GM21576 (cell line): Measurements from ENCODE around the gene DACT3.

Experiments
- ATAC-seq: cut with Tn5 transposase; IDR thresholded peaks from one replicate; pipeline ENCODE4 v1.9.1; 2021; ENCODE audit warnings: mild to moderate bottlenecking, moderate library complexity; ENCODE audit not compliant: unreplicated experiment

The DACT3 gene

DNA sequence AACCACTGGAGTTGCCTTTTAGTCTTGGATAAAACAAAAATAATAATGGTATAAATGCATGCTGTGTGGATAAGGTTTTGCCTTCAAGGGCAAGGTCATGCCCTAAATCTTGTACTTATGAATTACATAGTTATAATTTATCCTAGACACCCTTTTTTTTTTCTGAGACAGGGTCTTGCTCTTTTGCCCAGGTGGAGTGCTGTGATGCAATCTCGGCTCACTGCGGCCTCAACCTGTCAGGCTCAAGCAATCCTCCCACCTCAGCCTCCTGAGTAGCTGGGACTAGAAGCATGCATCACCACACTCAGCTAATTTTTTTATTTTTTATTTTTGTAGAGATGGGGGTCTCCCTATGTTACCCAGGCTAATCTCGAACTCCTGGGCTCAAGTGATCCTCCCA lies 7.7 kb upstream of the DACT3 start:
- no peak for ATAC-seq

DNA sequence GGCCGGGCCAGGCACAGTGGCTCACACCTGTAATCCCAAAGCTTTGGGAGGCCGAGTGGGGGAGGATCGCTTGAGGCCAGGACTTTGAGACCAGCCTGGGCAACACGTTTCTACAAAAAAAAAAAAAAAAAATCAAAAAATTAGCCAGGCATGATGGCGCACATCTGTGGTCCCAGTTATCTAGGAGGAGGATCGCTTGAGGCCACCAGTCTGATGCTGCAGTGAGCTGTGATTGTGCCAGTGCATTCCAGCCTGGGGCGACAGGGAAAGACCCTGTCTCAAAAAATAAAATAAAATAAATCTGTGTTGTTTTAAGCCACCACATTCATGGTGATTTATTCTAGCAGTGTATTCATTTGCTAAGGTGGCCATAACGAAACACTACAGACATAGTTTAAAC lies 4.1 kb upstream of the DACT3 start:
- no peak for ATAC-seq

DNA sequence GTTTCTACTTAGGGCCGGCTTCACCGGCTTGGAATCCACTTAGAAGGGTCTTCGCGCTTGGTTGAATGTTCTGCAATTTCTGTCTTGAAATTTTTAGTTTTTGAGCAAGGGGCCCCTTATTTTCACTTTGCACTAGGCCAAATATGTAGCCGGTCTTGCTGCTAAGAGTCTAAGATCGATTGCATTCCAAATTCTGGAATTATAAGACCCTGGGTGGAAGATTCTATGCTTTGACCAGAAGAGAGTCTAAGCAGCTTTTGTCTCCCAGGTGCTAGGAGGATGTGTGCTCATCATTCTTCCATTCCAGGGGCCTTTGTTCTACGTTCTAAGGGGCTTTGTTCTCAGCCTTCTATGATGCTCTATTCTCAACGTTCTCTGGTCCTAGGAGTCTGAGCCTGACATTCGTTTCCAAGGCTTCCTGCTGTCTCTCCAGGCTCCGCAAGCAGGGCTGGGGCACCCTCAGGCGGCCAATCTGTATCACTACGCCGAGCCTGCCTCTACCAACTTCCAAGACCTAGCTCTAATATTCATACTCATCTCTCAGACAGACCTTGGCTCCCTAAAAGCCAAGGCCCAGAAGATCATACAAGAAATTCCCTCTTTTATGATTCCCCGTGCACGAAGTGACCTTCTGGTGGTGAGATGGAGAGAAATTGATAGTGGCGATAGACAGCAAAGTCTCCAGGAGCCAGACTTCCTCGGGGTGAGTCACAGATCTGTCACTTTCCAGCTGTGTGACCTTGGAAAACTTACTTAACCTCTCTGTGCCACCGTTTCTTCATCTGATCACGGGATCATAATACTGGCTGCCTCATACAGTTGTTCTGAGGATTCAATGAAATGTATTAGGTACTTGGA lies 982 bp upstream of the DACT3 start:
- ATAC-seq, result no peak

DNA sequence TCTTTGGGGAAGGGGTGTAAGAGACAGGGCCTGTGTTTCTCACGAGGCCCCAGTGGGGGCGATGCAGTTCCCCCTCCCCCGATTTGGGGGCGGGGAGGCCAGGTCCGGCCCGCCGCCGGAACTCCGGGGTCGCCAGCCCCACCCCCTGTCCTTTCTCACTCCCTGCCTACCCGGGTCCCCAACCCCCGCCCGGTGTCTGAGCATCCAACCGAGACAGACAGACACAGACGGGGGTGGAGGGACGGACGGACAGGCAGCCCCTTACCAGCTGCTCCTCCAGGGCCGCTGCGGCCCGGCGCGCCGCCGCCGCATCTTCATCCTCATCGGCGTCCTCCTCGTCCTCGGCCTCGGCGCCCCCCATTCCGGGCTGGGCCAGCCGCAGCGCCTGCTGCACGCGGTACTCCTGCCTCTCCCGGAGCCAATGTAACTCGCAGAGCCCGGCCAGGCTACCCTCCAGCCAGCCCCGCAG lies 397 bp downstream of the DACT3 start:
- ATAC-seq, result no peak

DNA sequence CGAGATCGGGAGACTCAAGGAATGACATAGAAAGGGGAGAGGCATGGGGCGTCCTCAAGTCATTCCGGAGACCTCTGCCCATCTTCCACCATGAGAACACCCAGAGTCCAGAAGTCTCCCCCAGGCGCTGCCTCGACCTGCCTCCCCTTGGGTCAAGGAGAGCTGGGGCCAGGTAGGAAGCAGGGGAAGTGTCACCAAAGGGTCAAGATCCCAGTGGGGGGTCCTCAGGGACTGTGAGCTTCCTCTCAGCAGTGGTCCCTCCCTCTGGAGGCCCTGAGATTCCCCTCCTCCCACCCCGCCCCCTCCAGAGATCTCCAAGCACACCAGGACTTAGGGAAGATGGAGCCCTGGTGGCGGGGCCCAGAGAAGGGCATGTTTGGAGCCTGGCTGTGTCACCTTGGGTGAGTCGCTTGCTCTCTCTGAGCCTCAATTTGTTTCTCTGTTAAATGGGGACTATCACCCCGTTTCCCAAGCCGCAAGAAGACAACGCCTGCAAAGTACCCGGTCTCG lies 919 bp downstream of the DACT3 start:
- ATAC-seq, result no peak

DNA sequence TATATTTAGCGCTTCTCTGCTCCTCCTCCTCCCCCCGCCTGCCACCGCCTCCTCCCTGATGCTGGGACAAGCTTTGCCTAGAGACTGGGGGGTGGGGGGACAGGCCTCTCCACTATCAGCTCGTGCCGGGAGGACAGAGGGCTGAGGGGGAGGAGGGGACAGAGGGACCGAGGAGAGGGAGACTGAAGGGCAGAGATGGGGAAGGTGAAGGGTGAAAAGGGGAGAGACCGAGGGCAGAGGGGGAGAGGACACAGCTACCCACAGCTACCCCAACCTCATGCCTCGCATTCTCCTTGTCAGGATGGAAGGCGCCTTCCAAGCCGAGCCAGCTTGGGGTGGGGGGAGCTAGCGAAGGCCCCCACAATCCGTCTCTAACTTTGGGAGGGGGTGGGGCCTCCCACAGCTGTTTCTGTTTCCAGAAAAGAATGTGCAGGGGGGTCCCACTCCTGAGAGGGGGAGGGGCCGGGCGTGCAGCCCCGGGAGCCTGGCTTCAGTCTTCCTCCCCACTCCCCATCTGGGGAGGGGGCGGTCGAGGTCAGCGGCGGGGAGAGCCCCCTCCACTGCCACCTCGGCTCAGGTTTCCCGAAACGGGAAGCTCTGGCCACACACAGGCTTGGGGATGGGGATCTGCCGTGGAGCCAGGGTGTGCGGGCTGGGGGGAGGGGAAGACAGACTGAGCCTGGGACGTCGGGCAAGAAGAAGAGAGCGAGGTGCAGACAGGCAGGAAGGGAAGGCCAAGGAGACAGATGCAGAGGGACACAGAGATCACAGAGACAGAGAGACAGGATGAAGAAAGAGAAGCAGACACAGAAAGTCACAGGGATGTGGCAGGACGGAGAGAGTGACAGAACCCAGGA lies 1.6 kb downstream of the DACT3 start:
- no peak for ATAC-seq

DNA sequence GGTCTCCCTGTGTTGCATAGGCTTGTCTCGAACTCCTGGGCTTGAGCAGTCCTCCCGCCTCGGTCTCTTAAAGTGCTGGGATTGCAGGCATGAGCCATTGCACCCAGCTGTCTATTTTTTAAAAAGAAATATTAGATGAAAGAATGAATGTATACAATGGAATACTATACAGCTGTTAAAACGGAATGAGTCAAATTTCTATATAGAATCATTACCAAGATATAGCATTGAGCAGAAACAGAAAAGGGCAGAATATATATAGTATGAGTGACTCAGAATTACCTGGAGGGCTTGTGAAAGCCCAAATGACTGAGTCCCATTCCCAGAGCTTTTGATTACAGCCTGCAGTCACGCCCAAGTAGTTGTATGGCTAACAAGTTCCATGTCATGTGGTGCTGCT lies 4.4 kb downstream of the DACT3 start:
- ATAC-seq, result no peak

DNA sequence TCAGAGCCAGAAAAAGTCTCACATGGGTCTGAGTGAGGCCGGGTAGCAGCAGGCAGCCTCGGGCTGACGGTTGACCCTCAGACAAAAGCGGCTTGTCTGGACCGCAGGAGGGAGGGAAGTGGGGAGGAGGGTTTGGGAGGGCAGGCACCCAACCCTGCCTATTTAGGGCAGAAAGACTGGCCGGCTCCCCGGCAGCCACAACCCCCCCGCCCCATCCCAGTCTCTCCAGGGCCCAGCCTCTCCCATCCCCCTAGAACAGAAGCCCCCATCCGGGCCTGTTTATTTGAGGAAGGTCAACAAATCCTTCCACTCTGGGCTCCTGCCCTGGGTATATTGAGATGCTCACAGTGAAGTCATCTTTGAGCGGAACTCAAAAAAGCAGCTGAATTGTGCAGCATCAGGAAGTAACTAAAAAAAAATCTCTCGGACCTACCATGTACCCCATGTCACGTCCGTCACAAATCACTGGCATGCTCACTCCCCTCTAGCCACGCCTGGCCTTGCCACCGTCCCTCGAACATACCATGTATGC lies 6.3 kb downstream of the DACT3 start:
- ATAC-seq, result no peak

DNA sequence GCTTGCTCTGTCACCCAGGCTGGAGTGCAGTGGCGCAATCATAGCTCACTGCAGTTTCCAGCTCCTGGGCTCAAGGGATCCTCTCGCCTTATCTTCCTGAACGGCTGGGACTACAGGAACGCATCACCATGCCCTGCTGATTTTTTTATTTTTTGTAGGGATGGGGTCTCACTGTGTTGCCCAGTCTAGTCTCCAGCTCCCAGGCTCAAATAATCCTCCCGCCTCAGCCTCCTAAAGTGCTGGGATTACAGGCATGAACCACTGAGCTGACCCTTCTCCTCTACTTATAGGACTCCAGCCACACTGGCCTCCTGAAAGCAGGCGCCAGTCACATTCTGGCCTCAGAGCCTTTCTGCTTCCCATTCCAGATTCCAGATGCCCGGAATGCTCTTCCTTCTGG lies 10.5 kb downstream of the DACT3 start:
- no peak for ATAC-seq

DNA sequence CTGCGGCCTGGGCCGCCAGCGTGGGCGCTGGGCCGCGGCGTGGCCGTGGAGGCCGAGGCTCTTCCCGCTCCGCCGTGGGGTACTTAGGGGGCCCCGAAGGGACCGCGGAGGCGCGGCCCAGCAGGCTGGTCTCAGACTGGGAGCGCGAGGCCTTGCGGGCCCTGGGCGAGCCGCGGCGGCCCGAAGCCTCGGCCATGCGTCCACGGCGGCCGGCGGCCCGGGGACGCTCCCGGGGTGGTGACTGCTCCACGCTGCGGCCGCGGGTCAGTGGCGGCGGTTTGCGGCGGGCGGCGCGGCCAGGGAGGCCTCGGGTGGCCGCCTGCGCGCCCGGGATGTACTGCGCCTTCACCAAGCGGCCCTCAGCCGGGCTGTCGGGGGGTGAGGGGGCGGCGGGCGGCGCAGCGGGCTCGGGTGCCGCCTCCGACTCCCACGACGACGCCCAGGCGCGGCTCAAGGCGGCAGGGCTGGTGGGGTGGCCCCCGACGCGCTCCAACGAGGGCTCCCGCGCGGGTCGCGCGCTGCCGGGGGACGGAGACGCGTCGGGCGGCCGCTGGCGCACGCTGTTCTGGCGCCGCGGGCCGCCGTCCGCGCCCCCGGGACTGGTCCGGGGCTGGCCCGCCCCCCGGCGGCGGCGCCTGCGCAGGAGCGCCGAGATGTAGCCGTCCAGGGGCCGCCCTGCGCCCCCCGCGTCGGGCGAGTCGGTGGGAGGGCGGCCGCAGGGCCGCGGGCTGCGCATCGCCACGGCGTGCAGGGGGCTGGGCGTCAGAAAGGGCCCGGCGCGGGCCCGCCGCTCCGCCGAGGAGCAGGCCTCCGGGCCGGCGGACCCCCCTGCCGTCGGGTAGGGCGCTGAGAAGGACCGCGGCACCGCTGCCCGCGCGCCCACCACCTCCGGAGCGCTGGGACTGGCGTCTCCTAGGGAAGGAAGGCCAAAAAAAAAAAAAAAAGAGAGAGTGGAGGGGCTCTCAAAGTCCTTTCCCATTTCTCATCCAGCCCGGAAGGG lies 11.7 kb downstream of the DACT3 start:
- no peak for ATAC-seq

DNA sequence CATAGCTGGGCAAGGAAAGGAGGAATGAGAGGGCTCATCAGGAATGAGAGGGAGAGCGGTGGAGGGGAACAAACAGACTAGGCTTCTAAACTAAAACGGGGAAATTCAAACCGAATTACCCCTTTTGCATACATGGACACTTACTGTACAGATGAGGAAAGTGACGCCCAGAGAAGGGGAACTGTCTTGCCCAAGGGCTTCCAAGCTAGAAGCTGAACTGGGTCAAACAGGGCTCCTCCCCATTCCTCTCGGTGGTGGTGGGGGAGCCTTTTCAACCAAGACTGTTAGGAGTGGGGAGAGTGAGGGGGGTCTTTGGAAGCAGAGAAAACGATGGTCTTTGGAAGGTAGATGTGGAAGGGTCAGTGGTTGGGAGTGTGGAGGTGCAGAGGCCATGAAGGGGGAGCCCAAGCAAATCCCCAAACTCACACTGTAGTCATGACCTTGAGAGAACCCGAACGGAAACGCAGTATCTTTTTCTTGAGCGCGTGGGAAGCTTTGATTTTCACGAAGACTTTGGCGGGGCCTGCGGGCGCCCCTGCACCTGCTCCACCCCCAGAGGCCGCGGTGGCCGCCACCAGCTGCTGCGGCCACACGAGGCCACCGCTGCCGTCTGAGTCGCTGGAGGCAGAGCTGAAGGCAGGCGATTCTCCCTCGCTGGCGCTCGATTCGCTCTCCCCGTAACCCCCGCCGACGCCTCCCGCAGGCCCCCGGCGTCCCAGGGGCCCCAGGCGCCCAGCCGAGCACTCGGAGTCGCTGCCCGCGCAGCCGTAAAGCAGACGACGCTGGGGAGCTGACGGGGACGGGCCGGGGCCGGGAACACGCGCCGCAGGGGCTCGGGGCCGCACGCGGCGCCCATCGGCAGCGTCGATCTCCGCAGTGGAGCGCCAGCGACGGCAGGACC lies 12.7 kb downstream of the DACT3 start:
- no peak for ATAC-seq

DNA sequence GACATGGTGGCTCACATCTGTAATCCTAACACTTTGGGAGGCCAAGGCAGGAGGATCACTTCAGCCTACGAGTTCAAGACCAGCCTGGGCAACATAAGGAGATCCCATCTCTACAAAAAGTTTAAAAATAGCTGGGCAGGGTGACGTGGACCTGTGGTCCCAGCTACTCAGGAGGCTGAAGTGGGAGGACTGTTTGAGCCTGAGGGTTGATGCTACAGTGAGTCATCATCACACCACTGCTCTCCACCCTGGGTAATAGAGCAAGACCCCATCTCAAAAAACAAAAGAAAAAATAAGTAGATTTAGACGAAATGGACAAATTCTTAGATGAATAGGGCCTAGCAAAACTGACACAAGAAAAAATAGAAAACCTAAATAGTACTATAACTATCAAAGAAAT lies 14.6 kb downstream of the DACT3 start:
- ATAC-seq, result no peak

DNA sequence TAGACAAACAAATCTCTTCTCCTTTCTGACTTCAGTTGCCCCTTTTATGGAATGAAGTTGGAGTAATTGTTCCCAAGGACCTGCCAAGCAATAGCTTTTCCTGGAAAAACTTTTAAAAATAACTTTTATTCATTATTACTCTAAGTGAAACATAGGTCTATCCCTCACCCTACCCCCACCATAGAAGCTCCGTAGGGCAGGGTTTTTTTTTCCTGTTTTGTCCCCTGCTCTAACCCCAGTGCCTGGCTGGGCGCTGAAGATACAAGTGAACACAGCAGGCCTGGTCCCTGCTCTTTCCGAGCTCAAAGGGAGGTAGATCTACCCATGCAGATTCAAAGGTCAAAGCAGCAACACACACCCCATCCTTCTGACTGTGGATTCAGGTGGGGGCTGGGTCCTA lies 16.3 kb downstream of the DACT3 start:
- no peak for ATAC-seq

DNA sequence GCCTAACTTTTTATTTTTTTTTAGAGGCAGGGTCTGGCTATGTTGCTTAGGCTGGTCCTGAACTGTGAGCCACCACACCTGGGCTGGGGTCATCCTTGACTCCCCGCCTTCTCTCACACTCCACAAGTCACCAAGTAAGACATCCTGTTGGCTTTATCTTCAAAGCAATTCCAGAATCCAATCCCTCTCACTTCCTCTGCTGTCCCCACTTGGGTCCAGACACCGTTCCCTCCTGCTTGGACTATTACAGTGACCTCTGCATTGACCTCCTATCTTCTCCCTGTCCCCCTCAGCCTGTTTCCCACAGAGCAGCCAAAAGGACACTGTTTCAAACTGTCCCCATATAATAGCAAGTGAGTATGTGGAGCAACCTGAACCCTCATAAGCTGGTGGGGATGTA lies 20.3 kb downstream of the DACT3 start:
- no peak for ATAC-seq

DNA sequence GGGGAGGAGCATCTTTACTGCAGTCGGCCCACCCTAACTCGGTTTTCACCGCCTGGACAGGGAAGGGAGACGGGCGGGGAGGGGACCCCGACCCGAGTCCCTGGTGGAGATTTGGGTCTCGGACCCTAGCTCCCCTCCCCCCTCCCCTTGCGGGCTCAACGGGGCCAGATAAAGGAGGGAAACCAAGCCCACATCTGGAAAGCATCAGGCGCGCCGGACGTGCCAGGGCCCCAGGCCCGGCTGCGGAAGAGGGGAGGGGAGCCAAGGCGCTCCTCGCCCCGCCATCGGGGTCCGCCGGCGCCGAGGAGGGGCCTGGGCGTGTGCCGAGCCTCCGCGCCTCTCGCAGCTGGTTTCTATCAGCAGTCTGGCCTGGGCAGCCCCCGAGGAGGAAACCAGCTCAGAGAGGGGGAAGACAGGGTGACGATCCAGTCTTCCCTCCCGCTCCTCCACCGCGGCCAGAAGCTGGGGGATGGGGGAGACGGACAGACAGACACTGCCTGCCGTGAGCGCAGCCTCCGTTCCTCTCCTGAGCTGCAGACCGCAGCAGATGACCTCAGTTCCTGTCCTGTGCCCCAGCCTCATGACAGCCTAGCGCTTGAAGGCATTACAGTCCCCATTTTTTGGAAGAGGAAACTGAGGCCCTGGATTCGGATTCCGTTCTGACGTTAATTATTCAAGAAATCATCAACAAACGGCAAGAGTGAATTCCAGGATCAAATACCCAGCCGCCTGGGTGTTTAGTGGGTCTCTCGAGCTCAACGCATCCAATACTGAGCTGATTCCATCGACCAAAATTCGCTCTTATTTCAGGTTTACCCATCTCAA lies 21.4 kb downstream of the DACT3 start:
- no peak for ATAC-seq

DNA sequence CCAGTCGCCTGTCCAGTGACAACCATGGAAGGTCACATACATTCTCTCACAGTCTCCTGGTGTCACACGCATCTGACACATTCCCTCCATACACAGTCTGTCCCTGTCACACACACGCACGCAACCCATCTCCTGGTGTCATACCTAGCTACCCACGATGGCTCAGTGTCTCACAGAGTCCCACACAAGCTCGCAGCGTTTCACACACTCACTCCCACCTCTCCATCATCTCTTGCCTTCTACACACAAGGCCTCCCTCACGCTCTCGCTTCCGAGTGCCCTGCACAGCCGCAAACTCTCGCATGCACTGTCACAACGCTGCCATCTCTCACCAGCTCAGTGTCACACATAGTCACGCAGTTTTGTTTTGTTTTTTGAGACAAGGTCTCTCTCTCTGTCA lies 23.8 kb downstream of the DACT3 start:
- ATAC-seq, result no peak

DNA sequence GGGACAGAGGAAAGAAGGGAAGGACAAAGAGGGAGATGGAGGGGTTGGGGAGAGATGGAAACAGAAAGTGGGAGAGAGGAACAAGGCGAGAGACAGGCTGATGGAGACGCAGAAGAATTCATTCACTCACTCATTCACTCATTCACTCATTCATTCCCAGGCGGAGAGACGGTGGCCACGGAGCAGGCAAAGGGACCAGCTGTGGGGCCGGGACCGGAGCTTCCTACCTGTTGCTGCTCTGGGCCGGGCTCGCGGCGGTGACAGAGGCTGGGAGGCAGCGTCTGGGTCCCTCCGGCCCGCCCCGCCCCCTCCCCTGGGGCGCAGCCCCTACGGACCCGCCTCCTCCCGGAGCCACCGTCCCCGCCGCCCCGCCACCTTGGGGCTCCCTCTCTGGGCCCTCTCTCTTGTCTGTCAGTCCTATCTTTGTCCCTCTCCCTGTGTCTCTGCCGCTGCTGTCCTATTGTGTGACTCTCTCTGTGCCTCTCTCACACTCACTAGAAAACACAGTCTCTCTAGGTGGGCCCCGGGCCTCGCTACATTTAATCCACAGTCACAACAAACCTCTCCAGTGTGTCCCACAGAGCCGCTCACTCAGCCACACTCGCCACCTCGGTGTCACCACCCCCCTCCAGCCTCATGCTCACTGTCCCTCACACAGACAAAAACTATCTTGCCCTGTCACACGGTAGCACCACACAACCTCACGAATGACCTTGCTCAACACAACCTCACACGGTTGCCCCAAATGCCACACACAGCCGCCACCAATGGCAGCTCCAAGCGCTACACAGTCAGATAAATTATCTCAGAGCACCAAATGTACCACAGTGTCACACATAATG lies 24.8 kb downstream of the DACT3 start, which contains the start of gene GNG8:
GNG8 (minus strand) TSS at position 283 of the 842 bp plus-strand sequence. CDS start 1,520 bp downstream, outside the sequence.
- no peak for ATAC-seq
